Testis (tissue), 3 donors: ENCODE data around the gene PPM1H. TPM values are rescaled to one million over a fixed set of nuclear protein-coding genes. Genes with fewer than 3 reads are reported as not detected.

Experiments
- DNase-seq: peaks from one replicate; pipeline ENCODE4 v3.0.0-alpha.2; 2019
- H3K27ac ChIP-seq, 2 donors: fragments of 200-600 bp; sonication (generic); one replicate each; pipeline ENCODE4 v1.5.1; 2019
- H3K27me3 ChIP-seq: fragments of 200-600 bp; sonication (generic); one replicate; pipeline ENCODE4 v1.5.1; 2019
- H3K36me3 ChIP-seq: fragments of 200-600 bp; sonication (generic); one replicate; pipeline ENCODE4 v1.5.1; 2017; ENCODE audit warnings: low read depth; ENCODE audit errors: missing control alignments
- H3K4me1 ChIP-seq: fragments of 200-600 bp; sonication (generic); one replicate; pipeline ENCODE4 v1.5.1; 2019
- H3K4me3 ChIP-seq, 2 donors: fragments of 200-600 bp; sonication (generic); one replicate each; pipeline ENCODE4 v1.5.1; 2017 to 2019
- H3K9me3 ChIP-seq: fragments of 200-600 bp; sonication (generic); one replicate; pipeline ENCODE4 v1.5.1; 2017
- CTCF ChIP-seq, 3 experiments: fragments of 450-650 bp in 2 of 3; fragments of 200-600 bp in 1 of 3; sonication (generic) in 1 of 3; IDR thresholded peaks; one replicate each; pipeline ENCODE4 v1.5.1; 2016 to 2019; ENCODE audit warnings: antibody characterized with exemption in 3 of 3, mild to moderate bottlenecking in 2 of 3, moderate library complexity in 1 of 3
- POLR2A ChIP-seq: fragments of 450-650 bp; IDR thresholded peaks from one replicate; pipeline ENCODE4 v1.6.1; 2017; ENCODE audit warnings: antibody characterized with exemption, mild to moderate bottlenecking, moderate library complexity
- WGBS, 2 donors: methylation state at CpG; one replicate each; pipeline ENCODE4 v1.1.5; 2018; 5-methylcytosine and 5-hydroxymethylcytosine counted together
- intact Hi-C: fragments of 100-400 bp; cut with DNase I; formaldehyde crosslinking; loops from one replicate; pipeline ENCODE4 v1.15.1; 2023; ENCODE audit warnings: low total_unique reads
- polyA plus RNA-seq: library from polyadenylated mRNA; stranded (reverse); fragments of 350-450 nt; fragmentation: Illumina TruSeq; extraction: RNeasy Lipid Tissue Mini Kit (QIAGEN cat#74804); gene quantifications from one replicate; pipeline ENCODE4 v1.2.3, GENCODE V29; 2014; ENCODE audit warnings: low read depth, low replicate concordance; ENCODE audit not compliant: insufficient read depth
- total RNA-seq, 2 donors: library from RNA; depleted of rRNA; stranded (reverse); fragments of >200 nt; gene quantifications; one replicate each; pipeline ENCODE4 v1.2.3, GENCODE V29; 2016

Gene PPM1H
- total and polyA plus RNA-seq, 3 donors from 2014 or later = 2.5 to 9.1 (median 2.7) TPM

GRCh38 chr12:62865937-62866336 lies 69.0 kb downstream of the PPM1H start:
- no peak for TF ChIP-seq CTCF (IDR thresholded peaks at IDR 0.05)
- no peak for TF ChIP-seq POLR2A
- no peak for DNase-seq
- Histone ChIP-seq H3K27me3 (no peaks in the 10 kb centered on the region), H3K36me3 (no peaks in the 10 kb centered on the region), H3K9me3 (no peaks in the 10 kb centered on the region), H3K4me1 (peaks cover 9% of the 10 kb centered on the region), H3K4me3 (no peak overlapping the region), H3K27ac (no peak overlapping the region)
- WGBS, 2 donors = 62 to 66% methylated on average over 4 of the region's 4 CpGs
- intact Hi-C loops = no loop called here

GRCh38 chr12:62865065-62865464 lies 69.9 kb downstream of the PPM1H start:
- no peak for TF ChIP-seq POLR2A
- no peak for TF ChIP-seq CTCF (IDR thresholded peaks at IDR 0.05)
- Histone ChIP-seq H3K4me1 (peaks cover 13% of the 10 kb centered on the region), H3K36me3 (no peaks in the 10 kb centered on the region), H3K4me3 (no peak overlapping the region), H3K27me3 (no peaks in the 10 kb centered on the region), H3K9me3 (no peaks in the 10 kb centered on the region), H3K27ac (no peak overlapping the region)
- WGBS, 2 donors = 61 to 84% methylated on average over 2 of the region's 2 CpGs
- DNase-seq = no peak
- intact Hi-C loops = no loop called here

- 78 to 89% methylated on average over 2 of the region's 2 CpGs for WGBS, 2 donors
- intact Hi-C loops = no loop called here
- Histone ChIP-seq H3K4me1 (peaks cover 20% of the 10 kb centered on the region), H3K27ac (no peak overlapping the region), H3K4me3 (no peak overlapping the region), H3K36me3 (no peaks in the 10 kb centered on the region), H3K27me3 (no peaks in the 10 kb centered on the region), H3K9me3 (no peaks in the 10 kb centered on the region)
- TF ChIP-seq CTCF (IDR thresholded peaks at IDR 0.05) (no peak), POLR2A (no peak)
- DNase-seq = no peak
These were observed 72.6 kb downstream of the PPM1H start for GRCh38 chr12:62862259-62862881.

- no peaks in the 10 kb centered on the region for H3K36me3 ChIP-seq
- peaks cover 20% of the 10 kb centered on the region for H3K4me1 ChIP-seq
- no peaks in the 10 kb centered on the region for H3K9me3 ChIP-seq
- H3K27ac ChIP-seq = no peak overlapping the region
- H3K27me3 ChIP-seq = no peaks in the 10 kb centered on the region
- 55 to 71% methylated on average over 4 of the region's 4 CpGs for WGBS, 2 donors
- TF ChIP-seq CTCF (IDR thresholded peaks at IDR 0.05) (no peak), POLR2A (no peak)
- no peak overlapping the region for H3K4me3 ChIP-seq
- no peak for DNase-seq
- intact Hi-C loops = no loop called here
These were observed 73.4 kb downstream of the PPM1H start for GRCh38 chr12:62861586-62861985.
